Tibial artery (tissue), 4 donors: ENCODE measurements around the gene SLC39A9.
A peak's percentile ranks its signal among the peaks of the same experiment; 100 is the strongest.
"Not testable (repeated sequence)": the region's sequence is repeated elsewhere in the genome, so short reads cannot be mapped to it uniquely, and the experiment has no call there.

Experiments
- DNase-seq, 2 donors: peaks; one replicate each; pipeline ENCODE4 v3.0.0-alpha.2; 2019
- H3K27ac ChIP-seq, 2 donors: fragments of 200-600 bp; sonication (generic) in 1 of 2; 1 replicate in 1 of 2; 2 replicates in 1 of 2; pipeline ENCODE4 v1.5.1; 2018 to 2019; ENCODE audit warnings: mild to moderate bottlenecking in 1 of 2
- H3K27me3 ChIP-seq, 2 donors: fragments of 200-600 bp; sonication (generic) in 1 of 2; one replicate each; pipeline versions ENCODE4 v1.5.1 to v1.6.0; 2016 to 2019
- H3K36me3 ChIP-seq, 3 donors: fragments of 200-600 bp; sonication (generic) in 2 of 3; one replicate each; pipeline ENCODE4 v1.5.1; 2016 to 2019; ENCODE audit warnings: mild to moderate bottlenecking in 2 of 3
- H3K4me1 ChIP-seq, 4 donors: fragments of 200-600 bp; sonication (generic) in 2 of 4; 1 replicate in 3 of 4; 2 replicates in 1 of 4; pipeline ENCODE4 v1.5.1; 2016 to 2019
- H3K4me3 ChIP-seq, 2 donors: fragments of 200-600 bp; sonication (generic) in 1 of 2; 1 replicate in 1 of 2; 2 replicates in 1 of 2; pipeline ENCODE4 v1.5.1; 2018 to 2019; ENCODE audit warnings: mild to moderate bottlenecking in 2 of 2
- H3K9me3 ChIP-seq, 3 donors: fragments of 200-600 bp; sonication (generic) in 1 of 3; one replicate each; pipeline ENCODE4 v1.5.1; 2016 to 2019
- CTCF ChIP-seq, 2 experiments: fragments of 200-600 bp in 1 of 2; fragments of 450-650 bp in 1 of 2; IDR thresholded peaks; one replicate each; pipeline ENCODE4 v1.5.1; 2017 to 2019; ENCODE audit warnings: antibody characterized with exemption in 2 of 2, mild to moderate bottlenecking in 1 of 2, moderate library complexity in 1 of 2
- intact Hi-C: fragments of 100-400 bp; cut with DNase I; formaldehyde crosslinking; loops from one replicate; pipeline ENCODE4 v1.15.0; 2023; ENCODE audit warnings: low total_unique reads

Gene SLC39A9

GRCh38 chr14:69378274-69378673, 20.2 kb upstream of the SLC39A9 start:
- Histone ChIP-seq H3K27me3 (no peaks in the 10 kb centered on the region), H3K9me3 (no peaks in the 10 kb centered on the region), H3K4me3 (no peak overlapping the region), H3K36me3 (peaks cover 34 to 52% (median 43%) of the 10 kb centered on the region in 3 donors), H3K4me1 (peaks cover 0 to 5% (median 2%) of the 10 kb centered on the region in 4 donors), H3K27ac (no peak overlapping the region)
- TF ChIP-seq CTCF (IDR thresholded peaks at IDR 0.05) = no peak
- intact Hi-C loops = no loop called here
- DNase-seq = no peak

- Histone ChIP-seq H3K9me3 (no peaks in the 10 kb centered on the region), H3K4me3 (no peak overlapping the region), H3K27me3 (no peaks in the 10 kb centered on the region), H3K36me3 (peaks cover 32 to 53% (median 34%) of the 10 kb centered on the region in 3 donors), H3K27ac (no peak overlapping the region), H3K4me1 (peaks cover 0 to 16% (median 3%) of the 10 kb centered on the region in 4 donors)
- TF ChIP-seq CTCF (IDR thresholded peaks at IDR 0.05) = no peak
- intact Hi-C loops = no loop called here
- no peak for DNase-seq
Observed at GRCh38 chr14:69387311-69387710, 11.2 kb upstream of the SLC39A9 start.

GRCh38 chr14:69391400-69391799, 7.1 kb upstream of the SLC39A9 start:
- H3K27ac ChIP-seq = peak overlapping the region in 1 of 2 donors; percentile 36
- H3K27me3 ChIP-seq, H3K9me3 ChIP-seq, intact Hi-C loops, H3K4me3 ChIP-seq, DNase-seq: not testable (repeated sequence)
- peaks cover 53 to 77% (median 56%) of the 10 kb centered on the region in 3 donors for H3K36me3 ChIP-seq
- peaks cover 0 to 29% (median 10%) of the 10 kb centered on the region in 4 donors for H3K4me1 ChIP-seq

GRCh38 chr14:69392481-69392880, 6.0 kb upstream of the SLC39A9 start:
- Histone ChIP-seq H3K4me1 (peaks cover 0 to 39% (median 21%) of the 10 kb centered on the region in 4 donors), H3K27me3 (no peaks in the 10 kb centered on the region), H3K36me3 (peaks cover 49 to 66% (median 52%) of the 10 kb centered on the region in 3 donors), H3K9me3 (no peaks in the 10 kb centered on the region), H3K4me3 (no peak overlapping the region), H3K27ac (no peak overlapping the region)
- TF ChIP-seq CTCF (IDR thresholded peaks at IDR 0.05) = no peak
- DNase-seq = no peak
- intact Hi-C loops = no loop called here

GRCh38 chr14:69395929-69396328, 2.6 kb upstream of the SLC39A9 start:
- Histone ChIP-seq H3K36me3 (peaks cover 30 to 45% (median 35%) of the 10 kb centered on the region in 3 donors), H3K27me3 (no peaks in the 10 kb centered on the region), H3K27ac (no peak overlapping the region), H3K9me3 (no peaks in the 10 kb centered on the region), H3K4me1 (peaks cover 0 to 57% (median 42%) of the 10 kb centered on the region in 4 donors), H3K4me3 (no peak overlapping the region)
- intact Hi-C loops = no loop called here
- DNase-seq = no peak
- TF ChIP-seq CTCF (IDR thresholded peaks at IDR 0.05) = no peak

- no peaks in the 10 kb centered on the region for H3K9me3 ChIP-seq
- intact Hi-C loops = no loop called here
- H3K4me3 ChIP-seq = peak overlapping the region; percentile 87 to 94
- peak overlapping the region; percentile 86 to 89 for H3K27ac ChIP-seq
- H3K4me1 ChIP-seq = peaks cover 0 to 59% (median 43%) of the 10 kb centered on the region in 4 donors
- H3K27me3 ChIP-seq = no peaks in the 10 kb centered on the region
- no peak for TF ChIP-seq CTCF (IDR thresholded peaks at IDR 0.05)
- H3K36me3 ChIP-seq = peaks cover 13 to 26% (median 15%) of the 10 kb centered on the region in 3 donors
- DNase-seq = no peak
Observed at GRCh38 chr14:69398818-69399210, 322 bp downstream of the SLC39A9 start.
